Measurements from ENCODE around the gene SDC3.

DNA sequence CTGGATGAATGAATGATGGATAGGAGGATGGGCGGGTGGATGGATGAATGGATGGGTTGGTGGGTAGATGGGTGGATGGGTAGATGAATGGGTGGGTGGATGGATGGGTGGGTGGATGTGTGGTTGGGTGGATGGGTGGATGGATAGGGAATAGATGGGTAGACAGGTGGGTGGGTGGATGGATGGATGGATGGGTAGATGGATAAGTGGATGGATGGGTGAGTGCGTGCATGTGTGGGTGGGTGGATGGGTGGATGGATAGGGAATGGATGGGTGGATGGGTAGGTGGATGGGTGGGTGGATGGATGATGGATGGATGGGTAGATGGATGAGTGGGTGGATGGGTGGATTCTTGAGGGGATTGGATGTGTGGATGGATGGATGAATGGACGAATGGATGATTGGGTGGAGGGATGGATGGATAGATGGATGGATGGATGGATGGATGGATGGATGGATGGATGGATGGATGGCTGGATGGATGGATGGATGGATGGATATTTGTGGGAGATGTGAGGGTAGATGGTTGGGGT lies 68.7 kb downstream of the SDC3 start:
- TF ChIP-seq, protein P1, sequence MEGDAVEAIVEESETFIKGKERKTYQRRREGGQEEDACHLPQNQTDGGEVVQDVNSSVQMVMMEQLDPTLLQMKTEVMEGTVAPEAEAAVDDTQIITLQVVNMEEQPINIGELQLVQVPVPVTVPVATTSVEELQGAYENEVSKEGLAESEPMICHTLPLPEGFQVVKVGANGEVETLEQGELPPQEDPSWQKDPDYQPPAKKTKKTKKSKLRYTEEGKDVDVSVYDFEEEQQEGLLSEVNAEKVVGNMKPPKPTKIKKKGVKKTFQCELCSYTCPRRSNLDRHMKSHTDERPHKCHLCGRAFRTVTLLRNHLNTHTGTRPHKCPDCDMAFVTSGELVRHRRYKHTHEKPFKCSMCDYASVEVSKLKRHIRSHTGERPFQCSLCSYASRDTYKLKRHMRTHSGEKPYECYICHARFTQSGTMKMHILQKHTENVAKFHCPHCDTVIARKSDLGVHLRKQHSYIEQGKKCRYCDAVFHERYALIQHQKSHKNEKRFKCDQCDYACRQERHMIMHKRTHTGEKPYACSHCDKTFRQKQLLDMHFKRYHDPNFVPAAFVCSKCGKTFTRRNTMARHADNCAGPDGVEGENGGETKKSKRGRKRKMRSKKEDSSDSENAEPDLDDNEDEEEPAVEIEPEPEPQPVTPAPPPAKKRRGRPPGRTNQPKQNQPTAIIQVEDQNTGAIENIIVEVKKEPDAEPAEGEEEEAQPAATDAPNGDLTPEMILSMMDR (IDR thresholded peaks at IDR 0.05): no peak
- no peak for TF ChIP-seq EZH2 (IDR thresholded peaks at IDR 0.05; ENCODE audit: borderline replicate concordance, insufficient read depth, low read depth, low read length, poor library complexity, severe bottlenecking)

Data from B cell (primary cell).